Endothelial cell of umbilical vein (primary cell): ENCODE results near the gene SLC5A9. TPM values are rescaled to one million over a fixed set of nuclear protein-coding genes. Genes with fewer than 3 reads are reported as not detected.

Source experiments
- BruUV-seq: library from RNA; stranded (reverse); fragments of 400-500 nt; replicated peaks from 2 replicates; lab custom pipeline; 2021; lab: Mats Ljungman, UMichigan
- CTCF ChIA-PET: fragments of 300-600, 350-600 bp; sonication (Branson Sonifier 250); formaldehyde crosslinking; loops from one replicate; lab custom pipeline; 2021; ENCODE audit warnings: antibody characterized with exemption, inconsistent platforms; lab: Charles Lee
- POLR2A ChIA-PET: fragments of 300-600, 350-600 bp; sonication (Branson Sonifier 250); formaldehyde crosslinking; loops from one replicate; lab custom pipeline; 2021; ENCODE audit warnings: antibody characterized with exemption, inconsistent platforms; lab: Charles Lee
- DNase-seq: peaks from one replicate; pipeline ENCODE4 v3.0.0-alpha.2; 2011; ENCODE audit warnings: low read depth, low spot score
- FAIRE-seq: peaks from 2 replicates; lab custom pipeline; 2011; peaks lifted over from hg19 to GRCh38; lab: Jason Lieb, UNC
- H2AFZ ChIP-seq: 2 replicates; pipeline ENCODE4 v1.6.0; 2012; ENCODE audit warnings: low read depth, low read length, control low read depth, inconsistent platforms
- H3K27ac ChIP-seq: 2 replicates; pipeline ENCODE4 v1.5.1; 2011; ENCODE audit warnings: low read depth, mild to moderate bottlenecking, control low read depth, low read length, moderate library complexity; ENCODE audit not compliant: insufficient read depth
- H3K27me3 ChIP-seq, 2 experiments: 2 replicates each; pipeline versions ENCODE4 v1.6.0 to v1.6.1; 2011; ENCODE audit warnings: low read length in 2 of 2, mixed read lengths in 1 of 2; ENCODE audit not compliant: control insufficient read depth in 2 of 2, insufficient read depth in 2 of 2
- H3K36me3 ChIP-seq, 2 experiments: 2 replicates in 1 of 2; 3 replicates in 1 of 2; pipeline ENCODE4 v1.5.1; 2011; ENCODE audit warnings: low read length in 2 of 2, mild to moderate bottlenecking in 1 of 2, moderate library complexity in 1 of 2; ENCODE audit not compliant: control insufficient read depth in 2 of 2, insufficient read depth in 2 of 2; ENCODE audit errors: extremely low read depth in 1 of 2
- H3K4me1 ChIP-seq: 3 replicates; pipeline ENCODE4 v1.5.1; 2011; ENCODE audit warnings: mild to moderate bottlenecking, low read length; ENCODE audit not compliant: control insufficient read depth, insufficient read depth; ENCODE audit errors: extremely low read depth
- H3K4me2 ChIP-seq: 2 replicates; pipeline ENCODE4 v1.6.1; 2011; ENCODE audit warnings: low read length, control low read depth, mixed read lengths; ENCODE audit not compliant: insufficient read depth
- H3K4me3 ChIP-seq, 3 experiments: fragments of 200-600 bp in 1 of 3; sonication (generic), shearing (Covaris generic) in 1 of 3; replicated peaks in 1 of 3; 2 replicates each; pipeline ENCODE4 v1.5.1; 2011 to 2016; ENCODE audit warnings: control low read depth in 3 of 3, low read length in 3 of 3, mild to moderate bottlenecking in 2 of 3, inconsistent platforms in 1 of 3, low read depth in 1 of 3, moderate library complexity in 1 of 3; ENCODE audit not compliant: insufficient read depth in 1 of 3
- H3K79me2 ChIP-seq: 2 replicates; pipeline ENCODE4 v1.6.0; 2012; ENCODE audit warnings: low read length, inconsistent platforms; ENCODE audit not compliant: control insufficient read depth, insufficient read depth
- H3K9ac ChIP-seq: replicated peaks from 2 replicates; pipeline ENCODE3; 2011; ENCODE audit warnings: low read length, control low read depth; ENCODE audit not compliant: insufficient read depth; ENCODE audit errors: extremely low read depth
- H3K9me1 ChIP-seq: replicated peaks from 3 replicates; pipeline ENCODE4 v1.6.0; 2011; ENCODE audit warnings: mild to moderate bottlenecking, low read length; ENCODE audit not compliant: control insufficient read depth, insufficient read depth; ENCODE audit errors: extremely low read depth
- H3K9me3 ChIP-seq: replicated peaks from 2 replicates; pipeline ENCODE4 v1.5.1; 2012; ENCODE audit warnings: low read length, inconsistent platforms; ENCODE audit not compliant: control insufficient read depth, insufficient read depth
- H4K20me1 ChIP-seq: replicated peaks from 2 replicates; pipeline ENCODE3; 2011; ENCODE audit warnings: mild to moderate bottlenecking, low read length; ENCODE audit not compliant: control insufficient read depth, insufficient read depth; ENCODE audit errors: extremely low read depth
- EZH2 ChIP-seq: IDR thresholded peaks from 2 replicates; pipeline ENCODE4 v1.6.1; 2012; ENCODE audit warnings: borderline replicate concordance, low read depth, mild to moderate bottlenecking, moderate library complexity, low read length, inconsistent platforms; ENCODE audit not compliant: severe bottlenecking
- FOS ChIP-seq: IDR thresholded peaks from 2 replicates; pipeline ENCODE4 v1.6.1; 2011; ENCODE audit warnings: mild to moderate bottlenecking, low read length, moderate library complexity, borderline replicate concordance; ENCODE audit not compliant: insufficient read depth
- GATA2 ChIP-seq: IDR thresholded peaks from 2 replicates; pipeline ENCODE4 v1.7.0; 2011; ENCODE audit warnings: low read depth, mild to moderate bottlenecking, moderate library complexity, mixed read lengths, low read length; ENCODE audit not compliant: insufficient read length, insufficient read depth
- JUN ChIP-seq: IDR thresholded peaks from 2 replicates; pipeline ENCODE4 v1.6.1; 2011; ENCODE audit warnings: borderline replicate concordance, low read depth; ENCODE audit not compliant: insufficient read length, insufficient read depth
- MYC ChIP-seq: IDR thresholded peaks from one replicate; pipeline ENCODE4 v1.6.1; 2011; ENCODE audit warnings: mild to moderate bottlenecking, low read depth, low read length
- POLR2A ChIP-seq: IDR thresholded peaks from 2 replicates; pipeline ENCODE4 v1.6.1; 2012; ENCODE audit warnings: low read depth, mild to moderate bottlenecking, control low read depth, low read length
- POLR2AphosphoS5 ChIP-seq: IDR thresholded peaks from 2 replicates; pipeline ENCODE4 v1.6.1; 2012; ENCODE audit warnings: low read depth, mild to moderate bottlenecking, control low read depth, low read length, moderate library complexity; ENCODE audit not compliant: insufficient read depth
- dilution Hi-C: fragments of 300-500 bp; cut with MboI; formaldehyde crosslinking; loops from one replicate; pipeline ENCODE4 v1.15.0; 2019; ENCODE audit warnings: low sequenced_read_pairs; ENCODE audit not compliant: extremely low pct_ligation_motif_present
- intact Hi-C: fragments of 100-400 bp; cut with micrococcal nuclease; formaldehyde crosslinking; loops from one replicate; pipeline ENCODE4 v1.10.0; 2022
- polyA plus RNA-seq, 4 experiments: library from polyadenylated mRNA; depleted of rRNA in 3 of 4; stranded (reverse) in 3 of 4; unstranded in 1 of 4; fragments of >200 nt; gene quantifications; 2 replicates each; pipeline versions ENCODE4 v1.2.1 to v1.2.3, GENCODE V29; 2011 to 2012; ENCODE audit warnings: missing spikeins in 1 of 4
- total RNA-seq: library from RNA; stranded (reverse); gene quantifications from 2 replicates; pipeline ENCODE4 v1.2.3, GENCODE V29; 2021
- TF ChIP-seq, protein P1 (sequence below): IDR thresholded peaks from 2 replicates; pipeline ENCODE4 v1.6.1; 2011; ENCODE audit not compliant: insufficient read depth, insufficient read length
- TF ChIP-seq, protein P2 (sequence below), 2 donors: IDR thresholded peaks; 1 replicate in 1 of 2; 2 replicates in 1 of 2; pipeline ENCODE4 v1.5.1; 2011; ENCODE audit warnings: low read length in 2 of 2, mild to moderate bottlenecking in 2 of 2, moderate library complexity in 2 of 2, control low read depth in 1 of 2, inconsistent platforms in 1 of 2, low read depth in 1 of 2; ENCODE audit not compliant: insufficient read depth in 1 of 2; ENCODE audit errors: extremely low read depth in 1 of 2

The SLC5A9 gene
- total and polyA plus RNA-seq, 2 donors (not counting 3 experiments of a cell fraction or from before 2014, with no cell fraction given) = not detected

DNA sequence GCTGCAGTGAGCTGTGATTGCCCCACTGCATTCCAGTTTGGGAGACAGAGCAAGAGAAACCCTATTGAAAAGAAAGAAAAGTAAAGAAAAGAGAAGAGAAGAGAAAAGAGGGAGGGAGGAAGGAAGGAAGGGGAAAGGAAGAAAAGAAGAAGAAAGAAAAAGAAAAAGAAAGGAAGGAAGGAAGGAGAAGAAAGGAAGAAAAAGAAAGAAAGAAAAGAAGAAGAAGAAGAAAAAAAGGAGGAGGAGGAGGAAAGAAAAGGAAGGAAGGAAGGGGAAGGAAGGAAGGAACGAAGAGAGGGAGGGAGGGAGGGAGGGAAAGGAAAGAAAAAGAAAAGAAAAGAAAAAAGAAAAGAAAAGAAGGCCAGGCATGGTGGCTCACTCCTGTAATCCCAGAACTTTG lies 10.2 kb downstream of the SLC5A9 start:
- intact Hi-C loops = no loop called here

More for the DNA sequence above, 10.2 kb downstream of the SLC5A9 start:
- H3K9me1 ChIP-seq = no peaks in the 10 kb centered on the region
- no peaks in the 10 kb centered on the region for H3K79me2 ChIP-seq
- no peak overlapping the region for H3K4me2 ChIP-seq
- H3K9me3 ChIP-seq = no peaks in the 10 kb centered on the region
- no peak overlapping the region for H2AFZ ChIP-seq
- POLR2A ChIA-PET = no interaction called here
- no peak for DNase-seq
- H3K36me3 ChIP-seq = no peaks in the 10 kb centered on the region
- no peaks in the 10 kb centered on the region for H4K20me1 ChIP-seq
- no peak for FAIRE-seq
- no peak overlapping the region for H3K27ac ChIP-seq
- H3K4me1 ChIP-seq = peaks cover 6% of the 10 kb centered on the region
- dilution Hi-C loops = no loop called here
- TF ChIP-seq MYC (no peak), EZH2 (no peak), POLR2A (no peak), GATA2 (no peak), POLR2AphosphoS5 (no peak), FOS (no peak), JUN (no peak)
- TF ChIP-seq, protein P1, sequence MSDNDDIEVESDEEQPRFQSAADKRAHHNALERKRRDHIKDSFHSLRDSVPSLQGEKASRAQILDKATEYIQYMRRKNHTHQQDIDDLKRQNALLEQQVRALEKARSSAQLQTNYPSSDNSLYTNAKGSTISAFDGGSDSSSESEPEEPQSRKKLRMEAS = no peak
- TF ChIP-seq, protein P2, sequence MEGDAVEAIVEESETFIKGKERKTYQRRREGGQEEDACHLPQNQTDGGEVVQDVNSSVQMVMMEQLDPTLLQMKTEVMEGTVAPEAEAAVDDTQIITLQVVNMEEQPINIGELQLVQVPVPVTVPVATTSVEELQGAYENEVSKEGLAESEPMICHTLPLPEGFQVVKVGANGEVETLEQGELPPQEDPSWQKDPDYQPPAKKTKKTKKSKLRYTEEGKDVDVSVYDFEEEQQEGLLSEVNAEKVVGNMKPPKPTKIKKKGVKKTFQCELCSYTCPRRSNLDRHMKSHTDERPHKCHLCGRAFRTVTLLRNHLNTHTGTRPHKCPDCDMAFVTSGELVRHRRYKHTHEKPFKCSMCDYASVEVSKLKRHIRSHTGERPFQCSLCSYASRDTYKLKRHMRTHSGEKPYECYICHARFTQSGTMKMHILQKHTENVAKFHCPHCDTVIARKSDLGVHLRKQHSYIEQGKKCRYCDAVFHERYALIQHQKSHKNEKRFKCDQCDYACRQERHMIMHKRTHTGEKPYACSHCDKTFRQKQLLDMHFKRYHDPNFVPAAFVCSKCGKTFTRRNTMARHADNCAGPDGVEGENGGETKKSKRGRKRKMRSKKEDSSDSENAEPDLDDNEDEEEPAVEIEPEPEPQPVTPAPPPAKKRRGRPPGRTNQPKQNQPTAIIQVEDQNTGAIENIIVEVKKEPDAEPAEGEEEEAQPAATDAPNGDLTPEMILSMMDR (IDR thresholded peaks at IDR 0.05; ENCODE audit: extremely low read depth in 1 of 2, insufficient read depth in 1 of 2, low read depth in 1 of 2, low read length in 2 of 2) = no peak
- H3K4me3 ChIP-seq = no peak overlapping the region
- no TSS peak for BruUV-seq
- H3K27me3 ChIP-seq = no peaks in the 10 kb centered on the region
- no peak overlapping the region for H3K9ac ChIP-seq
- CTCF ChIA-PET = no interaction called here
